ENCODE measurements around the gene ARHGDIG. TPM values are rescaled to one million over a fixed set of nuclear protein-coding genes. Genes with fewer than 3 reads are reported as not detected.
"Not testable (repeated sequence)": the region's sequence is repeated elsewhere in the genome, so short reads cannot be mapped to it uniquely, and the experiment has no call there.

Gene ARHGDIG
- total RNA-seq, 2 experiments from 2014 or later: not detected

DNA sequence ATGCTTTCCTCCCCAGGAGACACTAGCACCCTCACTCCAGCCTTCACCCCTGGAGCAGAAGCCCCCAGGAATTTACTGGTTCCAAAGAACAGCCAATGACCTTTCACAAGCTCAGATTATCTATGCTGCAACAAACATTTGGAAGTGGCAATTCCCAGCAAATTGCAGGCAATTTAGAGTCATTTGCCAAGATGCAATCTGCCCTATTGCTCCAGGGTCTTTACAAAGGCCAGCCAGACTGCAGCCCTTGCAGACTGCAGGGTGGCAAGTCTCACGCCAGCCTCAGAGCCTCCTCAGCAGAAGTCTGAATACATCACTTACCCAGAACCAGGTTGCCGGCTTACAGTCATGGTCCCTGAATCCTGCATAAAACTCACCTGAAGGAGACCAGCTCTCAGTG lies 50.4 kb downstream of the ARHGDIG start:
- Mint-ChIP-seq H3K27ac (no peak overlapping the region), H3K4me3 (no peak overlapping the region), H3K9me3 (no peaks in the 10 kb centered on the region), H3K4me1 (ENCODE audit: low read depth) (peaks cover 55% of the 10 kb centered on the region), H3K36me3 (ENCODE audit: low read depth) (peaks cover 4% of the 10 kb centered on the region), H3K27me3 (no peaks in the 10 kb centered on the region)
- ChIA-PET POLR2A (no interaction called here), CTCF (interaction anchor here (1.3 kb wide), 1 partner anchor 96 kb away, joined by 3 read pairs; the partner anchor contains the start of gene FAM234A)
- intact Hi-C loops (cut with micrococcal nuclease): no loop called here
- no peak for DNase-seq
- no peak for ATAC-seq
- TF ChIP-seq, protein P1, sequence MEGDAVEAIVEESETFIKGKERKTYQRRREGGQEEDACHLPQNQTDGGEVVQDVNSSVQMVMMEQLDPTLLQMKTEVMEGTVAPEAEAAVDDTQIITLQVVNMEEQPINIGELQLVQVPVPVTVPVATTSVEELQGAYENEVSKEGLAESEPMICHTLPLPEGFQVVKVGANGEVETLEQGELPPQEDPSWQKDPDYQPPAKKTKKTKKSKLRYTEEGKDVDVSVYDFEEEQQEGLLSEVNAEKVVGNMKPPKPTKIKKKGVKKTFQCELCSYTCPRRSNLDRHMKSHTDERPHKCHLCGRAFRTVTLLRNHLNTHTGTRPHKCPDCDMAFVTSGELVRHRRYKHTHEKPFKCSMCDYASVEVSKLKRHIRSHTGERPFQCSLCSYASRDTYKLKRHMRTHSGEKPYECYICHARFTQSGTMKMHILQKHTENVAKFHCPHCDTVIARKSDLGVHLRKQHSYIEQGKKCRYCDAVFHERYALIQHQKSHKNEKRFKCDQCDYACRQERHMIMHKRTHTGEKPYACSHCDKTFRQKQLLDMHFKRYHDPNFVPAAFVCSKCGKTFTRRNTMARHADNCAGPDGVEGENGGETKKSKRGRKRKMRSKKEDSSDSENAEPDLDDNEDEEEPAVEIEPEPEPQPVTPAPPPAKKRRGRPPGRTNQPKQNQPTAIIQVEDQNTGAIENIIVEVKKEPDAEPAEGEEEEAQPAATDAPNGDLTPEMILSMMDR (IDR thresholded peaks at IDR 0.05): no peak

DNA sequence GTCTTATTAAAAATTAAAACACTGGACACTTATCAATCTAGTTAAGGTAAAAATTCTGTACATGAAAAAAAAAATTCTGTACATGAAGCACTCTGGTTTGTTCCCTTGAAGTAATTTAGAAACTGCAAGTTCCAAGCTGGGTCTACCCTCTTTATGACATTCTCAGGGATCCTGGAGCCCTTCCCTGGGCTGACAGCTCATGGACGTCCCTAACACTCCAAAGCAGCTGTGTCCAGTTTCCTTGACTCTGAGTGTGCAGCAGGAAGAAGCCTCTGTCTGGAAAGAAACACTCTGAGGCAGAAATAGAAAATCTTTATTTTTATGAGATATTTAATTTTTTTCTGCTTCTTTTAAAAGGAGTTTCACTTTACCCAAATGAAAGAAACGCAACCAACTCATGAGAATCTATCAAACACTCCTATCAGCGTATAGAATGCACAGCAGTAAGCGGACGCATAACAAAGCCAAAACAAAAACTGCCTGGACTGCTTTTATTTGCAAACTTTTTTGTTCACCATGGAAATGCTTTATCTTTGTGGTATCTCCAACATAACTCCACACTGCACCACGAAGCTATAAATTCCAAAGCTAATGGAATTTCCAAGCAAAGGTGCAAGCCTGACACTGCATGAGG lies 50.9 kb downstream of the ARHGDIG start:
- intact Hi-C loops (cut with micrococcal nuclease); H3K9me3 Mint-ChIP-seq; DNase-seq; H3K27me3 Mint-ChIP-seq; H3K27ac Mint-ChIP-seq; POLR2A ChIA-PET; ATAC-seq; H3K4me3 Mint-ChIP-seq; H3K36me3 Mint-ChIP-seq (ENCODE audit: low read depth): not testable (repeated sequence)
- CTCF ChIA-PET: interaction anchor here (0.7 to 1.3 kb wide), 3 partner anchors 30 to 690 kb away, joined by 3 read pairs; partner anchors contain the start of gene FAM234A
- peaks cover 57% of the 10 kb centered on the region for H3K4me1 Mint-ChIP-seq (ENCODE audit: low read depth)

Other genes starting within 250 kb of the ARHGDIG start
- 10 to 100 TPM; 51.3 to 52.6 TPM for gene POLR3K, start 227.0 kb upstream of the ARHGDIG start, total RNA-seq
- 10 to 100 TPM; 39.4 to 39.7 TPM for gene SNRNP25, start 226.8 kb upstream of the ARHGDIG start, total RNA-seq
- under 1 TPM in 1 of 2 experiments, not detected in 1; 0.61 TPM for gene RHBDF1, start 208.0 kb upstream of the ARHGDIG start, total RNA-seq
- gene MPG, start 202.4 kb upstream of the ARHGDIG start, total RNA-seq: 10 to 100 TPM; 51.7 to 54.2 TPM
- 10 to 100 TPM; 40.7 to 40.9 TPM for gene NPRL3, start 141.9 kb upstream of the ARHGDIG start, total RNA-seq
- gene HBZ, start 127.9 kb upstream of the ARHGDIG start, total RNA-seq: not detected
- not detected for gene HBM, start 114.6 kb upstream of the ARHGDIG start, total RNA-seq
- not detected for gene HBA2, start 107.7 kb upstream of the ARHGDIG start, total RNA-seq
- not detected for gene HBA1, start 103.9 kb upstream of the ARHGDIG start, total RNA-seq
- gene HBQ1, start 100.1 kb upstream of the ARHGDIG start, total RNA-seq: 1 to 10 TPM; 2.2 to 3.2 TPM
- 10 to 100 TPM; 68.0 to 72.8 TPM for gene LUC7L, start 51.1 kb upstream of the ARHGDIG start, total RNA-seq
- 10 to 100 TPM; 18.3 to 21.5 TPM for gene FAM234A, start 45.8 kb upstream of the ARHGDIG start, total RNA-seq
- gene RGS11, start 4.6 kb upstream of the ARHGDIG start, total RNA-seq: not detected
- not detected for gene PDIA2, start 2.6 kb downstream of the ARHGDIG start, total RNA-seq
- 10 to 100 TPM; 24.1 to 24.9 TPM for gene AXIN1, start 72.1 kb downstream of the ARHGDIG start, total RNA-seq
- 10 to 100 TPM; 95.0 to 98.2 TPM for gene MRPL28, start 89.9 kb downstream of the ARHGDIG start, total RNA-seq
- gene PGAP6, start 101.4 kb downstream of the ARHGDIG start, total RNA-seq: 10 to 100 TPM; 21.9 to 24.8 TPM
- gene NME4, start 116.6 kb downstream of the ARHGDIG start, total RNA-seq: 10 to 100 TPM; 22.9 to 24.2 TPM
- 1 to 10 TPM; 9.7 to 10.0 TPM for gene DECR2, start 121.3 kb downstream of the ARHGDIG start, total RNA-seq
- gene RAB11FIP3, start 145.1 kb downstream of the ARHGDIG start, total RNA-seq: 10 to 100 TPM; 18.7 to 20.4 TPM
- gene CAPN15, start 247.1 kb downstream of the ARHGDIG start, total RNA-seq: 10 to 100 TPM; 76.4 to 81.2 TPM

Data from activated CD8-positive, alpha-beta T cell treated with anti-CD3 and anti-CD28 coated beads for 36 hours (primary cell).